Endothelial cell of umbilical vein (primary cell): ENCODE measurements around the gene CUL7. TPM values are rescaled to one million over a fixed set of nuclear protein-coding genes. Genes with fewer than 3 reads are reported as not detected.

Source experiments
- BruUV-seq: library from RNA; stranded (reverse); fragments of 400-500 nt; replicated peaks from 2 replicates; lab custom pipeline; 2021; lab: Mats Ljungman, UMichigan
- CTCF ChIA-PET: fragments of 300-600, 350-600 bp; sonication (Branson Sonifier 250); formaldehyde crosslinking; loops from one replicate; lab custom pipeline; 2021; ENCODE audit warnings: antibody characterized with exemption, inconsistent platforms; lab: Charles Lee
- POLR2A ChIA-PET: fragments of 300-600, 350-600 bp; sonication (Branson Sonifier 250); formaldehyde crosslinking; loops from one replicate; lab custom pipeline; 2021; ENCODE audit warnings: antibody characterized with exemption, inconsistent platforms; lab: Charles Lee
- DNase-seq: peaks from one replicate; pipeline ENCODE4 v3.0.0-alpha.2; 2011; ENCODE audit warnings: low read depth, low spot score
- FAIRE-seq: peaks from 2 replicates; lab custom pipeline; 2011; peaks lifted over from hg19 to GRCh38; lab: Jason Lieb, UNC
- H2AFZ ChIP-seq: 2 replicates; pipeline ENCODE4 v1.6.0; 2012; ENCODE audit warnings: low read depth, low read length, control low read depth, inconsistent platforms
- H3K27ac ChIP-seq: 2 replicates; pipeline ENCODE4 v1.5.1; 2011; ENCODE audit warnings: low read depth, mild to moderate bottlenecking, control low read depth, low read length, moderate library complexity; ENCODE audit not compliant: insufficient read depth
- H3K27me3 ChIP-seq, 2 experiments: 2 replicates each; pipeline versions ENCODE4 v1.6.0 to v1.6.1; 2011; ENCODE audit warnings: low read length in 2 of 2, mixed read lengths in 1 of 2; ENCODE audit not compliant: control insufficient read depth in 2 of 2, insufficient read depth in 2 of 2
- H3K36me3 ChIP-seq, 2 experiments: 2 replicates in 1 of 2; 3 replicates in 1 of 2; pipeline ENCODE4 v1.5.1; 2011; ENCODE audit warnings: low read length in 2 of 2, mild to moderate bottlenecking in 1 of 2, moderate library complexity in 1 of 2; ENCODE audit not compliant: control insufficient read depth in 2 of 2, insufficient read depth in 2 of 2; ENCODE audit errors: extremely low read depth in 1 of 2
- H3K4me1 ChIP-seq: 3 replicates; pipeline ENCODE4 v1.5.1; 2011; ENCODE audit warnings: mild to moderate bottlenecking, low read length; ENCODE audit not compliant: control insufficient read depth, insufficient read depth; ENCODE audit errors: extremely low read depth
- H3K4me2 ChIP-seq: 2 replicates; pipeline ENCODE4 v1.6.1; 2011; ENCODE audit warnings: low read length, control low read depth, mixed read lengths; ENCODE audit not compliant: insufficient read depth
- H3K4me3 ChIP-seq, 3 experiments: fragments of 200-600 bp in 1 of 3; sonication (generic), shearing (Covaris generic) in 1 of 3; replicated peaks in 1 of 3; 2 replicates each; pipeline ENCODE4 v1.5.1; 2011 to 2016; ENCODE audit warnings: control low read depth in 3 of 3, low read length in 3 of 3, mild to moderate bottlenecking in 2 of 3, inconsistent platforms in 1 of 3, low read depth in 1 of 3, moderate library complexity in 1 of 3; ENCODE audit not compliant: insufficient read depth in 1 of 3
- H3K79me2 ChIP-seq: 2 replicates; pipeline ENCODE4 v1.6.0; 2012; ENCODE audit warnings: low read length, inconsistent platforms; ENCODE audit not compliant: control insufficient read depth, insufficient read depth
- H3K9ac ChIP-seq: replicated peaks from 2 replicates; pipeline ENCODE3; 2011; ENCODE audit warnings: low read length, control low read depth; ENCODE audit not compliant: insufficient read depth; ENCODE audit errors: extremely low read depth
- H3K9me1 ChIP-seq: replicated peaks from 3 replicates; pipeline ENCODE4 v1.6.0; 2011; ENCODE audit warnings: mild to moderate bottlenecking, low read length; ENCODE audit not compliant: control insufficient read depth, insufficient read depth; ENCODE audit errors: extremely low read depth
- H3K9me3 ChIP-seq: replicated peaks from 2 replicates; pipeline ENCODE4 v1.5.1; 2012; ENCODE audit warnings: low read length, inconsistent platforms; ENCODE audit not compliant: control insufficient read depth, insufficient read depth
- H4K20me1 ChIP-seq: replicated peaks from 2 replicates; pipeline ENCODE3; 2011; ENCODE audit warnings: mild to moderate bottlenecking, low read length; ENCODE audit not compliant: control insufficient read depth, insufficient read depth; ENCODE audit errors: extremely low read depth
- CTCF ChIP-seq, 2 donors: IDR thresholded peaks; 1 replicate in 1 of 2; 2 replicates in 1 of 2; pipeline ENCODE4 v1.5.1; 2011; ENCODE audit warnings: low read length in 2 of 2, mild to moderate bottlenecking in 2 of 2, moderate library complexity in 2 of 2, control low read depth in 1 of 2, inconsistent platforms in 1 of 2, low read depth in 1 of 2; ENCODE audit not compliant: insufficient read depth in 1 of 2; ENCODE audit errors: extremely low read depth in 1 of 2
- EZH2 ChIP-seq: IDR thresholded peaks from 2 replicates; pipeline ENCODE4 v1.6.1; 2012; ENCODE audit warnings: borderline replicate concordance, low read depth, mild to moderate bottlenecking, moderate library complexity, low read length, inconsistent platforms; ENCODE audit not compliant: severe bottlenecking
- FOS ChIP-seq: IDR thresholded peaks from 2 replicates; pipeline ENCODE4 v1.6.1; 2011; ENCODE audit warnings: mild to moderate bottlenecking, low read length, moderate library complexity, borderline replicate concordance; ENCODE audit not compliant: insufficient read depth
- GATA2 ChIP-seq: IDR thresholded peaks from 2 replicates; pipeline ENCODE4 v1.7.0; 2011; ENCODE audit warnings: low read depth, mild to moderate bottlenecking, moderate library complexity, mixed read lengths, low read length; ENCODE audit not compliant: insufficient read length, insufficient read depth
- JUN ChIP-seq: IDR thresholded peaks from 2 replicates; pipeline ENCODE4 v1.6.1; 2011; ENCODE audit warnings: borderline replicate concordance, low read depth; ENCODE audit not compliant: insufficient read length, insufficient read depth
- MAX ChIP-seq: IDR thresholded peaks from 2 replicates; pipeline ENCODE4 v1.6.1; 2011; ENCODE audit not compliant: insufficient read depth, insufficient read length
- MYC ChIP-seq: IDR thresholded peaks from one replicate; pipeline ENCODE4 v1.6.1; 2011; ENCODE audit warnings: mild to moderate bottlenecking, low read depth, low read length
- POLR2A ChIP-seq: IDR thresholded peaks from 2 replicates; pipeline ENCODE4 v1.6.1; 2012; ENCODE audit warnings: low read depth, mild to moderate bottlenecking, control low read depth, low read length
- POLR2AphosphoS5 ChIP-seq: IDR thresholded peaks from 2 replicates; pipeline ENCODE4 v1.6.1; 2012; ENCODE audit warnings: low read depth, mild to moderate bottlenecking, control low read depth, low read length, moderate library complexity; ENCODE audit not compliant: insufficient read depth
- dilution Hi-C: fragments of 300-500 bp; cut with MboI; formaldehyde crosslinking; loops from one replicate; pipeline ENCODE4 v1.15.0; 2019; ENCODE audit warnings: low sequenced_read_pairs; ENCODE audit not compliant: extremely low pct_ligation_motif_present
- intact Hi-C: fragments of 100-400 bp; cut with micrococcal nuclease; formaldehyde crosslinking; loops from one replicate; pipeline ENCODE4 v1.10.0; 2022
- polyA plus RNA-seq, 4 experiments: library from polyadenylated mRNA; depleted of rRNA in 3 of 4; stranded (reverse) in 3 of 4; unstranded in 1 of 4; fragments of >200 nt; gene quantifications; 2 replicates each; pipeline versions ENCODE4 v1.2.1 to v1.2.3, GENCODE V29; 2011 to 2012; ENCODE audit warnings: missing spikeins in 1 of 4
- total RNA-seq: library from RNA; stranded (reverse); gene quantifications from 2 replicates; pipeline ENCODE4 v1.2.3, GENCODE V29; 2021

CUL7 gene
- total and polyA plus RNA-seq, 2 donors (not counting 3 experiments of a cell fraction or from before 2014, with no cell fraction given), result 29.4 to 33.7 TPM

GRCh38 chr6:43101497-43101896 is 47.8 kb upstream of the CUL7 start:
- no peaks in the 10 kb centered on the region for H4K20me1 ChIP-seq
- CTCF ChIA-PET, result no interaction called here
- no peak overlapping the region for H3K4me2 ChIP-seq
- no peaks in the 10 kb centered on the region for H3K79me2 ChIP-seq
- dilution Hi-C loops, result no loop called here
- H3K9ac ChIP-seq, result no peak overlapping the region
- intact Hi-C loops, result no loop called here
- no peak overlapping the region for H3K4me3 ChIP-seq
- no TSS peak for BruUV-seq
- H2AFZ ChIP-seq, result no peak overlapping the region
- H3K9me3 ChIP-seq, result no peaks in the 10 kb centered on the region
- H3K27me3 ChIP-seq, result no peaks in the 10 kb centered on the region
- H3K27ac ChIP-seq, result no peak overlapping the region
- peaks cover 7% of the 10 kb centered on the region for H3K4me1 ChIP-seq
- no peak for TF ChIP-seq FOS
- TF ChIP-seq POLR2A, result no peak
- TF ChIP-seq POLR2AphosphoS5, result no peak
- no peak for FAIRE-seq
- POLR2A ChIA-PET, result no interaction called here
- H3K9me1 ChIP-seq, result no peaks in the 10 kb centered on the region
- no peak for DNase-seq
- no peaks in the 10 kb centered on the region for H3K36me3 ChIP-seq

GRCh38 chr6:43097502-43097901 is 43.9 kb upstream of the CUL7 start:
- H3K79me2 ChIP-seq, result no peaks in the 10 kb centered on the region
- H3K27ac ChIP-seq, result no peak overlapping the region
- POLR2A ChIA-PET, result no interaction called here

More at GRCh38 chr6:43097502-43097901, 43.9 kb upstream of the CUL7 start:
- dilution Hi-C loops, result no loop called here
- Histone ChIP-seq H3K4me2 (no peak overlapping the region), H3K4me1 (peaks cover 12% of the 10 kb centered on the region), H4K20me1 (no peaks in the 10 kb centered on the region), H3K9me3 (no peaks in the 10 kb centered on the region), H3K36me3 (no peaks in the 10 kb centered on the region), H3K4me3 (no peak overlapping the region), H3K9me1 (no peaks in the 10 kb centered on the region), H3K9ac (no peak overlapping the region), H2AFZ (no peak overlapping the region), H3K27me3 (no peaks in the 10 kb centered on the region)
- intact Hi-C loops, result no loop called here
- BruUV-seq, result no TSS peak
- CTCF ChIA-PET, result interaction anchor here (1.1 to 1.6 kb wide), 2 partner anchors 31 to 46 kb away, joined by 4 read pairs; no protein-coding TSS in a partner anchor
- FAIRE-seq, result no peak
- no peak for DNase-seq
- no peak for TF ChIP-seq POLR2AphosphoS5
- no peak for TF ChIP-seq EZH2
- TF ChIP-seq CTCF (IDR thresholded peaks at IDR 0.05; ENCODE audit: extremely low read depth in 1 of 2, insufficient read depth in 1 of 2, low read depth in 1 of 2, low read length in 2 of 2), result no peak
- no peak for TF ChIP-seq FOS
- no peak for TF ChIP-seq MYC
- TF ChIP-seq POLR2A, result no peak
- no peak for TF ChIP-seq MAX
- TF ChIP-seq GATA2, result no peak
- no peak for TF ChIP-seq JUN
